IMR-90 (cell line): ENCODE data around the gene MET. TPM values are rescaled to one million over a fixed set of nuclear protein-coding genes. Genes with fewer than 3 reads are reported as not detected.

ENCODE experiments used
- ATAC-seq: fragments of 200-7000 bp; cut with Tn5 transposase; 2 replicates; pipeline ENCODE4 v1.9.1; 2020; ENCODE audit warnings: low read depth, mild to moderate bottlenecking, moderate library complexity
- BruUV-seq: library from RNA; stranded (reverse); fragments of 400-500 nt; replicated peaks from 2 replicates; lab custom pipeline; 2021; lab: Mats Ljungman, UMichigan
- CTCF ChIA-PET: fragments of 300-600 bp; formaldehyde crosslinking; extraction: SDS; loops from one replicate; lab custom pipeline; 2021; ENCODE audit warnings: antibody characterized with exemption; lab: Yijun Ruan, JAX
- POLR2A ChIA-PET: fragments of 300-600 bp; sonication (Branson Sonifier 250); formaldehyde crosslinking; loops from one replicate; lab custom pipeline; 2022; ENCODE audit warnings: antibody characterized with exemption; ENCODE audit not compliant: unreplicated experiment; lab: Charles Lee
- DNase-seq: peaks from one replicate; pipeline ENCODE4 v3.0.0; 2013
- H2AFZ ChIP-seq: replicated peaks from 2 replicates; pipeline ENCODE3; 2013; ENCODE audit warnings: low read length, mild to moderate bottlenecking; ENCODE audit not compliant: poor library complexity
- H2AK5ac ChIP-seq: 2 replicates; pipeline ENCODE4 v1.6.1; 2013; ENCODE audit warnings: low read depth, low read length, inconsistent platforms
- H2AK9ac ChIP-seq: replicated peaks from 2 replicates; pipeline ENCODE3; 2013; ENCODE audit warnings: mild to moderate bottlenecking, low read depth, low read length, moderate library complexity; ENCODE audit not compliant: poor library complexity
- H2BK120ac ChIP-seq: 2 replicates; pipeline ENCODE4 v1.6.1; 2013; ENCODE audit warnings: low read depth, low read length, inconsistent platforms
- H2BK15ac ChIP-seq: 3 replicates; pipeline ENCODE4 v1.6.1; 2013; ENCODE audit warnings: low read depth, low read length, inconsistent platforms
- H2BK20ac ChIP-seq: 2 replicates; pipeline ENCODE4 v1.6.1; 2013; ENCODE audit warnings: low read depth, mild to moderate bottlenecking, inconsistent platforms, low read length, moderate library complexity
- H2BK5ac ChIP-seq: 2 replicates; pipeline ENCODE4 v1.6.1; 2013; ENCODE audit warnings: mild to moderate bottlenecking, low read depth, low read length, inconsistent platforms; ENCODE audit not compliant: poor library complexity, severe bottlenecking
- H3K14ac ChIP-seq: replicated peaks from 2 replicates; pipeline ENCODE4 v1.6.1; 2013; ENCODE audit warnings: low read depth, low read length, inconsistent platforms
- H3K18ac ChIP-seq: 2 replicates; pipeline ENCODE4 v1.6.1; 2013; ENCODE audit warnings: low read depth, low read length, control low read depth
- H3K23ac ChIP-seq: 2 replicates; pipeline ENCODE4 v1.6.1; 2013; ENCODE audit warnings: low read depth, low read length, inconsistent platforms
- H3K27ac ChIP-seq: 2 replicates; pipeline ENCODE4 v1.5.1; 2013; ENCODE audit warnings: mild to moderate bottlenecking, control low read depth, low read length; ENCODE audit not compliant: insufficient read depth
- H3K27me3 ChIP-seq: 2 replicates; pipeline ENCODE4 v1.6.1; 2013; ENCODE audit warnings: low read length; ENCODE audit not compliant: control insufficient read depth, insufficient read depth
- H3K36me3 ChIP-seq: 2 replicates; pipeline ENCODE4 v1.6.1; 2013; ENCODE audit warnings: low read length, mixed read lengths; ENCODE audit not compliant: control insufficient read depth, insufficient read depth
- H3K4ac ChIP-seq: 2 replicates; pipeline ENCODE4 v1.6.1; 2013; ENCODE audit warnings: low read depth, low read length, inconsistent platforms
- H3K4me1 ChIP-seq: 2 replicates; pipeline ENCODE4 v1.6.1; 2013; ENCODE audit warnings: low read length, mixed read lengths; ENCODE audit not compliant: control insufficient read depth, insufficient read depth
- H3K4me2 ChIP-seq: 2 replicates; pipeline ENCODE4 v1.6.1; 2013; ENCODE audit warnings: low read depth, mild to moderate bottlenecking, control low read depth, low read length, moderate library complexity
- H3K4me3 ChIP-seq: 2 replicates; pipeline ENCODE4 v1.5.1; 2013; ENCODE audit warnings: low read depth, mild to moderate bottlenecking, control low read depth, low read length, moderate library complexity; ENCODE audit not compliant: insufficient read depth
- H3K56ac ChIP-seq: 2 replicates; pipeline ENCODE4 v1.6.1; 2013; ENCODE audit warnings: low read length, inconsistent platforms; ENCODE audit not compliant: insufficient read depth; ENCODE audit errors: extremely low read depth
- H3K79me1 ChIP-seq, 2 experiments: 2 replicates each; pipeline ENCODE4 v1.6.1; 2013; ENCODE audit warnings: low read length in 2 of 2, inconsistent platforms in 1 of 2, low read depth in 1 of 2
- H3K9ac ChIP-seq: 2 replicates; pipeline ENCODE4 v1.6.1; 2013; ENCODE audit warnings: low read depth, low read length, control low read depth
- H3K9me1 ChIP-seq: 2 replicates; pipeline ENCODE4 v1.6.1; 2013; ENCODE audit warnings: low read length, inconsistent platforms; ENCODE audit not compliant: insufficient read depth
- H3K9me3 ChIP-seq: 2 replicates; pipeline ENCODE4 v1.6.1; 2013; ENCODE audit warnings: low read length; ENCODE audit not compliant: control insufficient read depth, insufficient read depth
- H4K20me1 ChIP-seq: 2 replicates; pipeline ENCODE4 v1.6.1; 2013; ENCODE audit warnings: low read length, inconsistent platforms; ENCODE audit not compliant: insufficient read depth
- H4K5ac ChIP-seq: 2 replicates; pipeline ENCODE4 v1.6.1; 2013; ENCODE audit warnings: mild to moderate bottlenecking, low read depth, low read length, control low read depth
- H4K8ac ChIP-seq, 2 experiments: 2 replicates each; pipeline ENCODE4 v1.6.1; 2013; ENCODE audit warnings: low read depth in 2 of 2, low read length in 2 of 2, control low read depth in 1 of 2, inconsistent platforms in 1 of 2
- H4K91ac ChIP-seq: 2 replicates; pipeline ENCODE4 v1.6.1; 2013; ENCODE audit warnings: low read depth, low read length, inconsistent platforms; ENCODE audit not compliant: insufficient read depth
- BHLHE40 ChIP-seq: fragments of 150-350 bp; IDR thresholded peaks from 2 replicates; pipeline ENCODE4 v1.6.1; 2016; ENCODE audit warnings: mild to moderate bottlenecking, low read depth, low read length
- CEBPB ChIP-seq: IDR thresholded peaks from 2 replicates; pipeline ENCODE4 v1.6.1; 2012; ENCODE audit warnings: low read depth, low read length, improper control_type of control experiment
- CHD1 ChIP-seq: IDR thresholded peaks from 2 replicates; pipeline ENCODE4 v1.6.1; 2012; ENCODE audit warnings: low read depth, low read length, improper control_type of control experiment
- FOS ChIP-seq: fragments of 150-350 bp; IDR thresholded peaks from 2 replicates; pipeline ENCODE4 v1.6.1; 2016; ENCODE audit warnings: low read depth, low read length
- MAFK ChIP-seq: IDR thresholded peaks from 2 replicates; pipeline ENCODE4 v1.6.1; 2012; ENCODE audit warnings: low read depth, low read length, improper control_type of control experiment
- MAZ ChIP-seq: IDR thresholded peaks from 2 replicates; pipeline ENCODE4 v1.6.1; 2012; ENCODE audit warnings: low read depth, mild to moderate bottlenecking, low read length, improper control_type of control experiment, moderate library complexity, borderline replicate concordance
- MXI1 ChIP-seq: IDR thresholded peaks from 2 replicates; pipeline ENCODE4 v1.6.1; 2012; ENCODE audit warnings: low read depth, mild to moderate bottlenecking, low read length, moderate library complexity, borderline replicate concordance
- NFE2L2 ChIP-seq: fragments of 150-350 bp; IDR thresholded peaks from 2 replicates; pipeline ENCODE4 v1.6.1; 2016; ENCODE audit warnings: low read depth, mild to moderate bottlenecking, low read length
- POLR2A ChIP-seq: IDR thresholded peaks from 2 replicates; pipeline ENCODE4 v1.6.1; 2012; ENCODE audit warnings: mild to moderate bottlenecking, low read depth, low read length
- RAD21 ChIP-seq: IDR thresholded peaks from 2 replicates; pipeline ENCODE4 v1.6.1; 2012; ENCODE audit warnings: low read length, improper control_type of control experiment
- RCOR1 ChIP-seq: IDR thresholded peaks from 2 replicates; pipeline ENCODE4 v1.6.1; 2012; ENCODE audit warnings: mild to moderate bottlenecking, low read length, improper control_type of control experiment; ENCODE audit not compliant: insufficient replicate concordance
- RFX5 ChIP-seq: IDR thresholded peaks from 2 replicates; pipeline ENCODE4 v1.8.0; 2012; ENCODE audit warnings: low read depth, mild to moderate bottlenecking, low read length, moderate library complexity
- SMC3 ChIP-seq: fragments of 150-350 bp; IDR thresholded peaks from 2 replicates; pipeline ENCODE4 v1.6.1; 2016; ENCODE audit warnings: low read depth, mild to moderate bottlenecking, antibody characterized with exemption, low read length, moderate library complexity
- dilution Hi-C: fragments of 300-500 bp; cut with HindIII; formaldehyde crosslinking; loops from one replicate; pipeline ENCODE4 v1.14.3; 2018; ENCODE audit warnings: low sequenced_read_pairs; ENCODE audit not compliant: unreplicated experiment
- in situ Hi-C: fragments of 300-500 bp; cut with MboI; formaldehyde crosslinking; loops from 3 replicates; pipeline ENCODE4 v1.14.3; 2019; ENCODE audit warnings: low sequenced_read_pairs, inconsistent platforms, mixed read lengths
- intact Hi-C: fragments of 100-400 bp; cut with micrococcal nuclease; formaldehyde crosslinking; loops from 2 replicates; pipeline ENCODE4 v1.10.0; 2022
- polyA plus RNA-seq, 3 experiments: library from polyadenylated mRNA; depleted of rRNA; stranded (reverse); fragments of >200 nt; gene quantifications; 2 replicates each; pipeline ENCODE4 v1.2.3, GENCODE V29; 2012; ENCODE audit warnings: low replicate concordance in 1 of 3
- total RNA-seq: library from RNA; depleted of rRNA; stranded (reverse); fragments of >200 nt; gene quantifications from 2 replicates; pipeline ENCODE4 v1.2.3, GENCODE V29; 2012
- TF ChIP-seq, protein P1 (sequence below): fragments of 150-350 bp; IDR thresholded peaks from 2 replicates; pipeline ENCODE4 v1.6.1; 2016; ENCODE audit warnings: low read depth, mild to moderate bottlenecking, low read length, moderate library complexity, borderline replicate concordance
- TF ChIP-seq, protein P2 (sequence below): fragments of 150-350 bp; IDR thresholded peaks from 2 replicates; pipeline ENCODE4 v1.6.1; 2017; ENCODE audit warnings: mild to moderate bottlenecking, antibody characterized with exemption, low read length, low read depth
- TF ChIP-seq, protein P3 (sequence below): conservative IDR thresholded peaks from 2 replicates; pipeline ENCODE4 v1.5.1; 2012; ENCODE audit warnings: mild to moderate bottlenecking, low read depth, low read length, improper control_type of control experiment

The MET gene
- total and polyA plus RNA-seq, 2 of the 4 experiments (the other 2 are of a cell fraction): 15.0 to 84.6 TPM

DNA sequence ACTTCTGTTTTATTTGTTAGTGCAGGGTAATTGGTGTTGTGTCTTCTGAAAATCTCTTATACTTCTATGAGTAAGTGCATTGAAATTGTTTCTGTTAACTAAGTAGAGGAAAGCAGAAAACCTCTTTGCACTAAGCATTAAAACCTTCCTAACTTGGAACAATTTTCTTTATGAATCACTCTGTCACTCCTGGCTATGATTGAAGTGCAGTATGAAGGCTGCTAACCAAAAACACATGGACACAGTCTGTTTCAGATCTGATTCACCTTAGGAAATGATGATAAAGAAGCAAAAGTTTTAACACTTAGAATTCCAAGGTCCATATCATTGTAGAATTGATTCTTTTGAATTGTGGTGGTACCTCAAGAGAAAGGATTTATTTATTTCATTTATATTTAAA lies 41.9 kb downstream of the MET start:
- intact Hi-C loops: no loop called here
- H4K20me1 ChIP-seq: no peaks in the 10 kb centered on the region
- no peak for TF ChIP-seq RCOR1
- no peak for TF ChIP-seq FOS
- TF ChIP-seq MAZ: no peak
- no peak for TF ChIP-seq MAFK
- no peak for TF ChIP-seq NFE2L2
- TF ChIP-seq RAD21: no peak
- TF ChIP-seq, protein P1, sequence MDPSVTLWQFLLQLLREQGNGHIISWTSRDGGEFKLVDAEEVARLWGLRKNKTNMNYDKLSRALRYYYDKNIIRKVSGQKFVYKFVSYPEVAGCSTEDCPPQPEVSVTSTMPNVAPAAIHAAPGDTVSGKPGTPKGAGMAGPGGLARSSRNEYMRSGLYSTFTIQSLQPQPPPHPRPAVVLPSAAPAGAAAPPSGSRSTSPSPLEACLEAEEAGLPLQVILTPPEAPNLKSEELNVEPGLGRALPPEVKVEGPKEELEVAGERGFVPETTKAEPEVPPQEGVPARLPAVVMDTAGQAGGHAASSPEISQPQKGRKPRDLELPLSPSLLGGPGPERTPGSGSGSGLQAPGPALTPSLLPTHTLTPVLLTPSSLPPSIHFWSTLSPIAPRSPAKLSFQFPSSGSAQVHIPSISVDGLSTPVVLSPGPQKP: no peak
- TF ChIP-seq SMC3: no peak
- TF ChIP-seq, protein P2, sequence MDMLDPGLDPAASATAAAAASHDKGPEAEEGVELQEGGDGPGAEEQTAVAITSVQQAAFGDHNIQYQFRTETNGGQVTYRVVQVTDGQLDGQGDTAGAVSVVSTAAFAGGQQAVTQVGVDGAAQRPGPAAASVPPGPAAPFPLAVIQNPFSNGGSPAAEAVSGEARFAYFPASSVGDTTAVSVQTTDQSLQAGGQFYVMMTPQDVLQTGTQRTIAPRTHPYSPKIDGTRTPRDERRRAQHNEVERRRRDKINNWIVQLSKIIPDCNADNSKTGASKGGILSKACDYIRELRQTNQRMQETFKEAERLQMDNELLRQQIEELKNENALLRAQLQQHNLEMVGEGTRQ: no peak
- TF ChIP-seq RFX5: no peak
- TF ChIP-seq CEBPB: no peak
- TF ChIP-seq, protein P3, sequence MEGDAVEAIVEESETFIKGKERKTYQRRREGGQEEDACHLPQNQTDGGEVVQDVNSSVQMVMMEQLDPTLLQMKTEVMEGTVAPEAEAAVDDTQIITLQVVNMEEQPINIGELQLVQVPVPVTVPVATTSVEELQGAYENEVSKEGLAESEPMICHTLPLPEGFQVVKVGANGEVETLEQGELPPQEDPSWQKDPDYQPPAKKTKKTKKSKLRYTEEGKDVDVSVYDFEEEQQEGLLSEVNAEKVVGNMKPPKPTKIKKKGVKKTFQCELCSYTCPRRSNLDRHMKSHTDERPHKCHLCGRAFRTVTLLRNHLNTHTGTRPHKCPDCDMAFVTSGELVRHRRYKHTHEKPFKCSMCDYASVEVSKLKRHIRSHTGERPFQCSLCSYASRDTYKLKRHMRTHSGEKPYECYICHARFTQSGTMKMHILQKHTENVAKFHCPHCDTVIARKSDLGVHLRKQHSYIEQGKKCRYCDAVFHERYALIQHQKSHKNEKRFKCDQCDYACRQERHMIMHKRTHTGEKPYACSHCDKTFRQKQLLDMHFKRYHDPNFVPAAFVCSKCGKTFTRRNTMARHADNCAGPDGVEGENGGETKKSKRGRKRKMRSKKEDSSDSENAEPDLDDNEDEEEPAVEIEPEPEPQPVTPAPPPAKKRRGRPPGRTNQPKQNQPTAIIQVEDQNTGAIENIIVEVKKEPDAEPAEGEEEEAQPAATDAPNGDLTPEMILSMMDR: no peak
- no peak for TF ChIP-seq POLR2A
- TF ChIP-seq MXI1: no peak
- no peak for TF ChIP-seq BHLHE40
- no peak for TF ChIP-seq CHD1
- dilution Hi-C loops: no loop called here
- H3K4me1 ChIP-seq: peaks cover 6% of the 10 kb centered on the region
- no peaks in the 10 kb centered on the region for H3K27me3 ChIP-seq
- no peak overlapping the region for H2BK20ac ChIP-seq
- ChIA-PET CTCF (no interaction called here), POLR2A (no interaction called here)
- no peak overlapping the region for H4K8ac ChIP-seq
- in situ Hi-C loops: no loop called here
- no peak overlapping the region for H2AK9ac ChIP-seq
- peak; percentile 11; the same call in 1 of the 2 replicates for ATAC-seq
- no peak overlapping the region for H2BK120ac ChIP-seq
- no peak overlapping the region; the same call in 1 of the 2 replicates for H3K4ac ChIP-seq
- no peak overlapping the region for H3K4me2 ChIP-seq
- H3K4me3 ChIP-seq: no peak overlapping the region
- BruUV-seq: no TSS peak
- H3K9me3 ChIP-seq: no peaks in the 10 kb centered on the region
- H2BK5ac ChIP-seq: peak overlapping the region; percentile 35
- peak; percentile 88 for DNase-seq
- H2BK15ac ChIP-seq: no peak overlapping the region
- no peak overlapping the region for H3K56ac ChIP-seq
- H4K5ac ChIP-seq: no peak overlapping the region
- H3K23ac ChIP-seq: no peak overlapping the region; the same call in 1 of the 2 replicates
- no peak overlapping the region for H4K91ac ChIP-seq
- no peak overlapping the region for H2AFZ ChIP-seq
- peaks cover 7 to 24% of the 10 kb centered on the region in 2 experiments; a peak in 3 of 4 replicates for H3K79me1 ChIP-seq
- H3K36me3 ChIP-seq: no peaks in the 10 kb centered on the region
- 0 out of 2 replicates have a peak overlapping the region, but pooled peaks have one; percentile 68 for H3K14ac ChIP-seq
- H3K9ac ChIP-seq: no peak overlapping the region
- no peak overlapping the region for H3K27ac ChIP-seq
- peaks cover 9% of the 10 kb centered on the region for H3K9me1 ChIP-seq
- H3K18ac ChIP-seq: no peak overlapping the region
- H2AK5ac ChIP-seq: no peak overlapping the region
